LNCaP clone FGC (cell line): ENCODE results near the gene AGPAT3.

Experiments used
- DNase-seq: peaks from one replicate; pipeline ENCODE4 v3.0.0-alpha.2; 2011; ENCODE audit warnings: low read depth
- H3K4me3 ChIP-seq: 2 replicates; pipeline ENCODE4 v1.5.1; 2011; ENCODE audit warnings: mild to moderate bottlenecking, low read depth, low read length, control low read depth
- CTCF ChIP-seq: IDR thresholded peaks from 2 replicates; pipeline ENCODE4 v1.5.1; 2012; ENCODE audit warnings: mild to moderate bottlenecking; ENCODE audit not compliant: control insufficient read depth, insufficient read depth; ENCODE audit errors: extremely low read depth

AGPAT3 gene

GRCh38 chr21:43848771-43849170, 16.3 kb upstream of the AGPAT3 start:
- no peak for TF ChIP-seq CTCF
- H3K4me3 ChIP-seq: no peak overlapping the region
- no peak for DNase-seq

GRCh38 chr21:43849532-43850299, 15.3 kb upstream of the AGPAT3 start:
- no peak for DNase-seq
- TF ChIP-seq CTCF: no peak
- no peak overlapping the region for H3K4me3 ChIP-seq

- no peak for TF ChIP-seq CTCF
These were observed 14.2 kb upstream of the AGPAT3 start for GRCh38 chr21:43850728-43851295.

GRCh38 chr21:43851593-43851992, 13.4 kb upstream of the AGPAT3 start:
- no peak overlapping the region for H3K4me3 ChIP-seq

More at GRCh38 chr21:43850728-43851295, 14.2 kb upstream of the AGPAT3 start:
- DNase-seq: no peak
- no peak overlapping the region for H3K4me3 ChIP-seq

GRCh38 chr21:43853851-43854772, 10.9 kb upstream of the AGPAT3 start:
- no peak for TF ChIP-seq CTCF
- no peak for DNase-seq
- H3K4me3 ChIP-seq: no peak overlapping the region

More at GRCh38 chr21:43851593-43851992, 13.4 kb upstream of the AGPAT3 start:
- no peak for TF ChIP-seq CTCF
- no peak for DNase-seq

- DNase-seq: no peak
- H3K4me3 ChIP-seq: no peak overlapping the region
- no peak for TF ChIP-seq CTCF
These were observed 10.0 kb upstream of the AGPAT3 start for GRCh38 chr21:43854773-43855633.
